ENCODE data around the gene CELA2B.
"Not testable (repeated sequence)": the region's sequence is repeated elsewhere in the genome, so short reads cannot be mapped to it uniquely, and the experiment has no call there.

CELA2B gene

DNA sequence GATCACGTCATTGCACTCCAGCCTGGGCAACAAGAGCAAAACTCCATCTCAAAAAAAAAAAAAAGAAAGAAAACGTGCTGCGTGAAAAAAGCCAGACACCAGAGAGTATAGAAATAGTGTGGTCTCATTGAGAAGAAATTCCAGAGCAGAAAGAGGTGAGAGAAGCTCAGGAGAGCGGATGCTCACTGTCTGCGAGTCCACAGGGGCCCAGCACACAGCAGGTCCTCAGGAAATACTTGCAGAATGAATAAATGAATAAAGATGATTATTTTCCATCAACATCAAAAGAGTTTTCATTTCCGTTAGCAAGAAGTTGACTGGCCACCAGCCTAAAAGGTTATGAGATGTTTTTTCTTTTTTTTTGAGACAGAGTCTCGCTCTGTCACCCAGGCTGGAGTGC lies 33.7 kb downstream of the CELA2B start:
- peaks cover 12% of the 10 kb centered on the region; the same call in 1 of the 2 replicates for H3K36me3 ChIP-seq (ENCODE audit: insufficient read depth, low read depth, low read length)
- H3K9ac ChIP-seq (ENCODE audit: low read depth, low read length): peak overlapping the region; percentile 54; the same call in 1 of the 2 replicates
- H3K27ac ChIP-seq (ENCODE audit: low read length): no peak overlapping the region
- no peaks in the 10 kb centered on the region for H3K9me3 ChIP-seq (ENCODE audit: insufficient read depth, low read depth, low read length)
- peaks cover 19% of the 10 kb centered on the region; the same call in 1 of the 2 replicates for H3K4me1 ChIP-seq (ENCODE audit: insufficient read depth, low read length)
- H3K27me3 ChIP-seq (ENCODE audit: insufficient read depth, low read length): no peaks in the 10 kb centered on the region
- no peak overlapping the region for H3K4me3 ChIP-seq (ENCODE audit: low read length)

GRCh38 chr1:15510611-15511405 lies 34.9 kb downstream of the CELA2B start:
- no peak overlapping the region for H3K9ac ChIP-seq (ENCODE audit: low read depth, low read length)
- no peaks in the 10 kb centered on the region for H3K9me3 ChIP-seq (ENCODE audit: insufficient read depth, low read depth, low read length)
- peaks cover 4% of the 10 kb centered on the region; the same call in 1 of the 2 replicates for H3K36me3 ChIP-seq (ENCODE audit: insufficient read depth, low read depth, low read length)
- H3K4me3 ChIP-seq (ENCODE audit: low read length): no peak overlapping the region
- H3K4me1 ChIP-seq (ENCODE audit: insufficient read depth, low read length): peaks cover 19% of the 10 kb centered on the region; the same call in 1 of the 2 replicates
- no peaks in the 10 kb centered on the region for H3K27me3 ChIP-seq (ENCODE audit: insufficient read depth, low read length)
- no peak overlapping the region for H3K27ac ChIP-seq (ENCODE audit: low read length)

- no peak overlapping the region for H3K4me3 ChIP-seq (ENCODE audit: low read length)
- H3K27ac ChIP-seq (ENCODE audit: low read length): no peak overlapping the region
- no peaks in the 10 kb centered on the region for H3K9me3 ChIP-seq (ENCODE audit: insufficient read depth, low read depth, low read length)
- H3K9ac ChIP-seq (ENCODE audit: low read depth, low read length): no peak overlapping the region
- no peaks in the 10 kb centered on the region for H3K27me3 ChIP-seq (ENCODE audit: insufficient read depth, low read length)
- H3K36me3 ChIP-seq (ENCODE audit: insufficient read depth, low read depth, low read length): peaks cover 17% of the 10 kb centered on the region; the same call in 1 of the 2 replicates
- H3K4me1 ChIP-seq (ENCODE audit: insufficient read depth, low read length): peaks cover 6% of the 10 kb centered on the region; the same call in 1 of the 2 replicates
Measured at GRCh38 chr1:15513192-15513591, 37.3 kb downstream of the CELA2B start.

GRCh38 chr1:15513919-15514318 lies 38.0 kb downstream of the CELA2B start:
- H3K9me3 ChIP-seq (ENCODE audit: insufficient read depth, low read depth, low read length): no peaks in the 10 kb centered on the region
- peaks cover 17% of the 10 kb centered on the region; the same call in 1 of the 2 replicates for H3K36me3 ChIP-seq (ENCODE audit: insufficient read depth, low read depth, low read length)
- no peaks in the 10 kb centered on the region for H3K27me3 ChIP-seq (ENCODE audit: insufficient read depth, low read length)
- no peak overlapping the region for H3K9ac ChIP-seq (ENCODE audit: low read depth, low read length)
- H3K4me3 ChIP-seq (ENCODE audit: low read length): no peak overlapping the region
- H3K4me1 ChIP-seq (ENCODE audit: insufficient read depth, low read length): peaks cover 5% of the 10 kb centered on the region; the same call in 1 of the 2 replicates
- H3K27ac ChIP-seq (ENCODE audit: low read length): no peak overlapping the region

DNA sequence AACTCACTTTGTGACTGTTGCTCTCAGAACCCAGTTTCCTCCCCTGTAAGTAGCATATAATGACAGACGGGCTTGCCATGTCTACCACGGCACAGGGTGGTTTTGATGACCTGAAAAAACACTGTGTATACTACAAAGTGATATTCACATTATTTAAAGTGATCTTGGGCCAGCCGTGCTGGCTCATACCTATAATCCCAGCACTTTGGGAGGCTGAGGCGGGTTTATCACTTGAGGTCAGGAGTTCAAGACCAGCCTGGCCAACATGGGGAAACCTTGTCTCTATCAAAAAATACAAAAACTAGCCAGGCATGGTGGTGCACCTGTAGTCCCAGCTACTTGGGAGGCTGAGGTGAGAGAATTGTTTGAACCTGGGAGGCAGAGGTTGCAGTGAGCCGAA lies 38.7 kb downstream of the CELA2B start:
- H3K9ac ChIP-seq (ENCODE audit: low read depth, low read length); H3K4me1 ChIP-seq (ENCODE audit: insufficient read depth, low read length); H3K27me3 ChIP-seq (ENCODE audit: insufficient read depth, low read length); H3K9me3 ChIP-seq (ENCODE audit: insufficient read depth, low read depth, low read length); H3K27ac ChIP-seq (ENCODE audit: low read length); H3K4me3 ChIP-seq (ENCODE audit: low read length): not testable (repeated sequence)
- H3K36me3 ChIP-seq (ENCODE audit: insufficient read depth, low read depth, low read length): peaks cover 17% of the 10 kb centered on the region; the same call in 1 of the 2 replicates

DNA sequence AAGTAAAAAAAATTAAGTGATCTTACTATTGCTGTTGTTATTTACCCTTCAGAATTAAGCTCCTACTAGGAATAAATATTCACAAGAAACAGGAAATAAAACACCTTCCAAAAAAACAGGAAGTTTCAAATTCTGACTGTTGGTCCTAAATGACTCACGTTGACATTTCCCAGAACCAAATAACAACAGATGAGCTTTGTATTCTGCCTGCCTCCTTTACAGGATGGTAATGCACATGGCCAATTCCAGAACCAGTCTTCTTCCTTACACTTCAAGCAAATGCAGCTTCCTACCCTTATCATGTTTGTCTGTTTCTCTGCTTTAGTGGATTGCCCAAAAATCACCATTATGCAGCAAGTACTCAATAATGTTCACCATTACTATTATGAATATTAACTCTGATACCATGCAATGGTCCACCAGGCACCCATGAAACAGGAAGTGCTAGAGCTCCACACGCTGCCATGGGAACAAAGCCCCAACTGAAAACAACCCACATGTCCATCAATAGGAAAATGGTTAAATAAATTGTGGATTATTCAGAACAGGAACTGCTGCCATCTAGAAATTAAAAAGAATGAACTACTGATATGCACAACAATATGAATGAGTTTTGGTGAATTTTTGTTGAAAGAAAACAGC lies 39.2 kb downstream of the CELA2B start:
- Histone ChIP-seq H3K4me1 (ENCODE audit: insufficient read depth, low read length) (peaks cover under 1% of the 10 kb centered on the region; the same call in 1 of the 2 replicates), H3K9ac (ENCODE audit: low read depth, low read length) (no peak overlapping the region), H3K9me3 (ENCODE audit: insufficient read depth, low read depth, low read length) (no peaks in the 10 kb centered on the region), H3K4me3 (ENCODE audit: low read length) (no peak overlapping the region), H3K36me3 (ENCODE audit: insufficient read depth, low read depth, low read length) (peaks cover 17% of the 10 kb centered on the region; the same call in 1 of the 2 replicates), H3K27me3 (ENCODE audit: insufficient read depth, low read length) (no peaks in the 10 kb centered on the region), H3K27ac (ENCODE audit: low read length) (no peak overlapping the region)

- no peak overlapping the region for H3K9ac ChIP-seq (ENCODE audit: low read depth, low read length)
- H3K36me3 ChIP-seq (ENCODE audit: insufficient read depth, low read depth, low read length): peaks cover 13% of the 10 kb centered on the region; the same call in 1 of the 2 replicates
- no peak overlapping the region for H3K4me3 ChIP-seq (ENCODE audit: low read length)
- H3K9me3 ChIP-seq (ENCODE audit: insufficient read depth, low read depth, low read length): no peaks in the 10 kb centered on the region
- no peak overlapping the region for H3K27ac ChIP-seq (ENCODE audit: low read length)
- no peaks in the 10 kb centered on the region for H3K27me3 ChIP-seq (ENCODE audit: insufficient read depth, low read length)
- no peaks in the 10 kb centered on the region for H3K4me1 ChIP-seq (ENCODE audit: insufficient read depth, low read length)
Measured at GRCh38 chr1:15519625-15520024, 43.7 kb downstream of the CELA2B start.

DNA sequence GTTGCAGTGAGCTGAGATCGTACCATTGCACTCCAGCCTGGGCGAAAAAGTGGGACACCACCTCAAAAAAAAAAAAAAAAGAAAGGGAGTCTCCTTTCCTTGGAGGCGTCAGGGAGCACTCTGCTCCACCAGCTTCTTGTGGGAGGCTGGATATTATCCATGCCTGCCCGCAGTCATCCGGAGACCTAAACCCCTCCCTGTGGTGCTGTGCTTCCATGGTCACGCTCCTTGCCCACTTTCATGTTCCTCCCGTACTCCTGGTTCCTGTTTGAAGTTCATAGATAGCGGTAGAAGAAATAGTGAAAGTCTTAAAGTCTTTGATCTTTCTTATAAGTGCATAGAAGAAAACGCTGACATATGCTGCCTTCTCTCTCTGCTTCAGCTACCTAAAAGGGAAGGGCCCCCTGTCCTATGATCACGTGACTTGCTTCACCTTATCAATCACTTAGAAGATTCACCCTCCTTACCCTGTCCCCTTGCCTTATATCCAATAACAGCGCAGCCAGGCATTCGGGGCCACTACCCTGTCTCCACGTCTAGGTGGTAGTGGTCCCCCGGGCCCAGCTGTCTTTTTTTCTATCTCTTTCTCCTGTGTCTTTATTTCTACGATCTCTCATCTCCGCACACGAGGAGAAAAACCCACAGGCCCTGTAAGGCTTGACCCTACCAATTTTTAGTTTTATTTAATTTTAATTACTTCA lies 45.5 kb downstream of the CELA2B start:
- H3K4me1 ChIP-seq (ENCODE audit: insufficient read depth, low read length); H3K9me3 ChIP-seq (ENCODE audit: insufficient read depth, low read depth, low read length); H3K9ac ChIP-seq (ENCODE audit: low read depth, low read length); H3K27me3 ChIP-seq (ENCODE audit: insufficient read depth, low read length); H3K4me3 ChIP-seq (ENCODE audit: low read length); H3K27ac ChIP-seq (ENCODE audit: low read length): not testable (repeated sequence)
- H3K36me3 ChIP-seq (ENCODE audit: insufficient read depth, low read depth, low read length): peaks cover 13% of the 10 kb centered on the region; the same call in 1 of the 2 replicates

- Histone ChIP-seq H3K9ac (ENCODE audit: low read depth, low read length) (no peak overlapping the region), H3K9me3 (ENCODE audit: insufficient read depth, low read depth, low read length) (no peaks in the 10 kb centered on the region), H3K27me3 (ENCODE audit: insufficient read depth, low read length) (no peaks in the 10 kb centered on the region), H3K27ac (ENCODE audit: low read length) (no peak overlapping the region), H3K4me1 (ENCODE audit: insufficient read depth, low read length) (peaks cover 2% of the 10 kb centered on the region; the same call in 1 of the 2 replicates), H3K36me3 (ENCODE audit: insufficient read depth, low read depth, low read length) (0 out of 2 replicates have a peak, but pooled peaks cover 1% of the 10 kb centered on the region), H3K4me3 (ENCODE audit: low read length) (no peak overlapping the region)
Measured at GRCh38 chr1:15522551-15522950, 46.6 kb downstream of the CELA2B start.

DNA sequence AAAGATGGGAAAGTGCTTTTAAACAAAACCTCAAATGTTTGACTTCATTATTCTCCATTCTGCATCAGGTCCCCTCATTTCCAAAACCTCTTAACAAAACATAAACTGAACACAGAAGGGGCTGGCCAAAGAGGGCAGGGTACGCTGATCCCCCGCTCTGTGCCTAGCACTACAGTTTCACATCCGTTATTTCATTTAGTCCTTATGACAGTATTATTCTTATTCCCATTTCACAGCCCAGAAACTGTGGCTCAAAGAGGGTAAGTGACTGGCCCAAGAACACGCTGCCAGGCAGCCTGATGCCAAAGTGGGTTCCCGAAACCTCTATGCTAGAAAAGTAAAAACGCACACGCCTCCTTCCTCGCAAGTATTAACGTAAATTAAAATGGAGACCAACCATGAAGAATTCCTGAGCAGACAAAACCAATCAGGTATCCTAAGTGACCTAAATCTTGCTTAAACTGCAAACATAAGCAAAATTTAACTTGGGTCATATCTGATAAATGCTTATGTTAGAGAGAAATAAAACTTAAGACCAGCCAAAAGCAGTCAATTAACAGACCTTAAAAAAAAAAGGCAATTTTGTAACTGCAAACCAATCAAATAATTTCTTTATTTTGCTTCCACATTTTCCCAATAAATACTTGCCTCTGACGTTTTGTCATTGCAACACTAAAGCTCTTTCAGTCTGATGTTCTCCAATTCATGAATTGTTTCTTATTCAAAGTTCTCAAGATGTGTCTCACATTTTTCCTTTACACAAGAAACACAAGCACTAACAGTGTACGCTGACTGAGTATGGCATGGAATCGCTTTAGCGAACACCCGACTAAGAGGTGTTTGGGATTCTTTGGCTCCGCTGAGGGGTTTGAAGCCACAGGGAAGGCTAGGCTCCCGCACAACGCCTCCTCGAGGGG lies 47.5 kb downstream of the CELA2B start:
- H3K27ac ChIP-seq (ENCODE audit: low read length): no peak overlapping the region
- H3K4me3 ChIP-seq (ENCODE audit: low read length): peak overlapping the region; percentile 77
- H3K9ac ChIP-seq (ENCODE audit: low read depth, low read length): peak overlapping the region; percentile 75; the same call in 1 of the 2 replicates
- no peaks in the 10 kb centered on the region for H3K27me3 ChIP-seq (ENCODE audit: insufficient read depth, low read length)
- no peaks in the 10 kb centered on the region for H3K36me3 ChIP-seq (ENCODE audit: insufficient read depth, low read depth, low read length)
- H3K9me3 ChIP-seq (ENCODE audit: insufficient read depth, low read depth, low read length): no peaks in the 10 kb centered on the region
- peaks cover 2% of the 10 kb centered on the region; the same call in 1 of the 2 replicates for H3K4me1 ChIP-seq (ENCODE audit: insufficient read depth, low read length)

GRCh38 chr1:15524021-15524282 lies 48.0 kb downstream of the CELA2B start, which contains the start of gene CASP9:
TSS of gene CASP9 (minus strand) at chr1:15524215. CDS start at chr1:15524200, 15 bp downstream.
- Histone ChIP-seq H3K9me3 (ENCODE audit: insufficient read depth, low read depth, low read length) (no peaks in the 10 kb centered on the region), H3K4me3 (ENCODE audit: low read length) (peak within 1 kb of the TSS; percentile 82), H3K27me3 (ENCODE audit: insufficient read depth, low read length) (no peaks in the 10 kb centered on the region), H3K9ac (ENCODE audit: low read depth, low read length) (peak within 1 kb of the TSS; percentile 75; the same call in 1 of the 2 replicates), H3K36me3 (ENCODE audit: insufficient read depth, low read depth, low read length) (no peaks in the 10 kb centered on the region), H3K27ac (ENCODE audit: low read length) (no peak within 1 kb of the TSS), H3K4me1 (ENCODE audit: insufficient read depth, low read length) (peaks cover 2% of the 10 kb centered on the region; the same call in 1 of the 2 replicates)
